Lower leg skin (tissue), 4 donors: ENCODE measurements around the gene GH1. TPM values are rescaled to one million over a fixed set of nuclear protein-coding genes. Genes with fewer than 3 reads are reported as not detected.

Source experiments
- total RNA-seq, 4 donors: library from RNA; depleted of rRNA; stranded (reverse); fragments of >200 nt; gene quantifications; one replicate each; pipeline ENCODE4 v1.1.0, GENCODE V29; 2016

GH1 gene
- total RNA-seq, 4 donors from 2014 or later = not detected

Other genes starting within 250 kb of the GH1 start
- gene LIMD2, start 218.7 kb downstream of the GH1 start, total RNA-seq = 1 to 10 TPM; 3.3 to 9.0 (median 4.8) TPM
- 10 to 100 TPM; 15.8 to 26.4 (median 19.3) TPM for gene STRADA, start 177.0 kb downstream of the GH1 start, total RNA-seq
- gene CCDC47, start 145.2 kb downstream of the GH1 start, total RNA-seq = 10 to 100 TPM; 48.7 to 71.9 (median 59.5) TPM
- gene DDX42, start 144.7 kb downstream of the GH1 start, total RNA-seq = 10 to 100 TPM; 59.1 to 87.4 (median 64.0) TPM
- 100 to 1,000 TPM in 1 of 4 donors, 10 to 100 TPM in 3; 68.9 to 126 (median 88.7) TPM for gene PSMC5, start 91.4 kb downstream of the GH1 start, total RNA-seq
- 10 to 100 TPM; 28.4 to 76.8 (median 47.2) TPM for gene FTSJ3, start 91.2 kb downstream of the GH1 start, total RNA-seq
- 100 to 1,000 TPM; 235 to 310 (median 272) TPM for gene SMARCD2, start 76.2 kb downstream of the GH1 start, total RNA-seq
- gene CSH2, start 45.2 kb downstream of the GH1 start, total RNA-seq = not detected
- gene GH2, start 36.9 kb downstream of the GH1 start, total RNA-seq = not detected
- gene CSH1, start 22.3 kb downstream of the GH1 start, total RNA-seq = not detected
- gene CSHL1, start 7.6 kb downstream of the GH1 start, total RNA-seq = not detected
- 1 to 10 TPM in 3 of 4 donors, under 1 TPM in 1; 0.72 to 5.8 (median 3.5) TPM for gene CD79B, start 13.5 kb upstream of the GH1 start, total RNA-seq
- 1 to 10 TPM in 1 of 4 donors, under 1 TPM in 3; 0.80 to 1.5 (median 0.81) TPM for gene SCN4A, start 54.1 kb upstream of the GH1 start, total RNA-seq
- under 1 TPM in 1 of 4 donors, not detected in 3; 0.17 TPM for gene PRR29, start 79.5 kb upstream of the GH1 start, total RNA-seq
- gene ICAM2, start 101.8 kb upstream of the GH1 start, total RNA-seq = 10 to 100 TPM; 11.5 to 26.8 (median 19.9) TPM
- 10 to 100 TPM; 18.2 to 44.0 (median 22.8) TPM for gene ERN1, start 211.3 kb upstream of the GH1 start, total RNA-seq